Measurements from ENCODE around the gene IGFL4. TPM values are rescaled to one million over a fixed set of nuclear protein-coding genes. Genes with fewer than 3 reads are reported as not detected.

Gene IGFL4
- total RNA-seq, 4 donors from 2014 or later, result not detected

GRCh38 chr19:46025835-46026234, 15.0 kb downstream of the IGFL4 start:
- H3K27me3 ChIP-seq, result peaks cover 62% of the 10 kb centered on the region

GRCh38 chr19:46023311-46023779, 17.5 kb downstream of the IGFL4 start:
- H3K27ac ChIP-seq, result no peak overlapping the region
- WGBS, 2 donors (ENCODE audit: low coverage in 1 of 2), result 54 to 92% methylated on average over 4 to 11 of the region's 11 CpGs
- intact Hi-C loops (cut with DNase I; ENCODE audit: low total_unique reads) (no loop called here), in situ Hi-C loops (cut with MboI; ENCODE audit: low pct_ligation_motif_present in 1 of 4, low pct_unique_long_range_greater_than_20kb in 1 of 4, low sequenced_read_pairs in 3 of 4) (loop anchor here in 2 of 4 donors (10.0 kb wide), 2 partner anchors 171 to 241 kb away; no protein-coding TSS in a partner anchor)
- TF ChIP-seq POLR2A (IDR thresholded peaks at IDR 0.05), result no peak
- TF ChIP-seq POLR2AphosphoS5 (IDR thresholded peaks at IDR 0.05), result no peak
- TF ChIP-seq CTCF (IDR thresholded peaks at IDR 0.05), result no peak
- TF ChIP-seq EP300 (IDR thresholded peaks at IDR 0.05; ENCODE audit: low read depth), result no peak
- H3K4me3 ChIP-seq, result no peak overlapping the region
- no peak for DNase-seq
- H3K9me3 ChIP-seq, result no peaks in the 10 kb centered on the region
- H3K27me3 ChIP-seq, result peaks cover 57% of the 10 kb centered on the region
- no peaks in the 10 kb centered on the region for H3K36me3 ChIP-seq
- H3K4me1 ChIP-seq, result peaks cover 0 to 4% (median 0%) of the 10 kb centered on the region in 4 donors

More at GRCh38 chr19:46025835-46026234, 15.0 kb downstream of the IGFL4 start:
- H3K9me3 ChIP-seq, result no peaks in the 10 kb centered on the region
- no peak for DNase-seq
- intact Hi-C loops (cut with DNase I; ENCODE audit: low total_unique reads) (no loop called here), in situ Hi-C loops (cut with MboI; ENCODE audit: low pct_ligation_motif_present in 1 of 4, low pct_unique_long_range_greater_than_20kb in 1 of 4, low sequenced_read_pairs in 3 of 4) (loop anchor here in 3 of 4 donors (5.0 to 10.0 kb wide), 4 partner anchors 169 to 241 kb away; no protein-coding TSS in a partner anchor)
- TF ChIP-seq POLR2AphosphoS5 (IDR thresholded peaks at IDR 0.05) (no peak), EP300 (IDR thresholded peaks at IDR 0.05; ENCODE audit: low read depth) (no peak), CTCF (IDR thresholded peaks at IDR 0.05) (no peak), POLR2A (IDR thresholded peaks at IDR 0.05) (no peak)
- no peak overlapping the region for H3K4me3 ChIP-seq
- no peak overlapping the region for H3K27ac ChIP-seq
- WGBS, 2 donors (ENCODE audit: low coverage in 1 of 2), result 61 to 62% methylated on average over 3 of the region's 3 CpGs
- no peaks in the 10 kb centered on the region for H3K36me3 ChIP-seq
- peaks cover 0 to 4% (median 0%) of the 10 kb centered on the region in 4 donors for H3K4me1 ChIP-seq

- intact Hi-C loops (cut with DNase I; ENCODE audit: low total_unique reads) (no loop called here), in situ Hi-C loops (cut with MboI; ENCODE audit: low pct_ligation_motif_present in 1 of 4, low pct_unique_long_range_greater_than_20kb in 1 of 4, low sequenced_read_pairs in 3 of 4) (loop anchor here in 2 of 4 donors (10.0 kb wide), 2 partner anchors 172 to 242 kb away; no protein-coding TSS in a partner anchor)
Measured at GRCh38 chr19:46022431-46023310, 18.1 kb downstream of the IGFL4 start, which contains the start of gene PGLYRP1. Gene PGLYRP1, minus strand, starts transcription at chr19:46023053. Its CDS starts 32 bp downstream, at chr19:46023021.

More at GRCh38 chr19:46022431-46023310, 18.1 kb downstream of the IGFL4 start, which contains the start of gene PGLYRP1:
- Histone ChIP-seq H3K4me3 (no peak within 1 kb of the TSS), H3K27me3 (peaks cover 57% of the 10 kb centered on the region), H3K4me1 (peaks cover 0 to 4% (median 0%) of the 10 kb centered on the region in 4 donors), H3K27ac (no peak within 1 kb of the TSS), H3K9me3 (no peaks in the 10 kb centered on the region), H3K36me3 (no peaks in the 10 kb centered on the region)
- DNase-seq, result no peak
- TF ChIP-seq POLR2A (IDR thresholded peaks at IDR 0.05) (no peak), POLR2AphosphoS5 (IDR thresholded peaks at IDR 0.05) (no peak), CTCF (IDR thresholded peaks at IDR 0.05) (no peak), EP300 (IDR thresholded peaks at IDR 0.05; ENCODE audit: low read depth) (no peak)
- WGBS, 2 donors (ENCODE audit: low coverage in 1 of 2), result 4 to 33% methylated on average over 4 to 47 of the region's 47 CpGs

All from transverse colon (tissue), 4 donors.